Measurements from ENCODE around the gene SLC23A2.
"Not testable (repeated sequence)": the region's sequence is repeated elsewhere in the genome, so short reads cannot be mapped to it uniquely, and the experiment has no call there.

SLC23A2 gene

DNA sequence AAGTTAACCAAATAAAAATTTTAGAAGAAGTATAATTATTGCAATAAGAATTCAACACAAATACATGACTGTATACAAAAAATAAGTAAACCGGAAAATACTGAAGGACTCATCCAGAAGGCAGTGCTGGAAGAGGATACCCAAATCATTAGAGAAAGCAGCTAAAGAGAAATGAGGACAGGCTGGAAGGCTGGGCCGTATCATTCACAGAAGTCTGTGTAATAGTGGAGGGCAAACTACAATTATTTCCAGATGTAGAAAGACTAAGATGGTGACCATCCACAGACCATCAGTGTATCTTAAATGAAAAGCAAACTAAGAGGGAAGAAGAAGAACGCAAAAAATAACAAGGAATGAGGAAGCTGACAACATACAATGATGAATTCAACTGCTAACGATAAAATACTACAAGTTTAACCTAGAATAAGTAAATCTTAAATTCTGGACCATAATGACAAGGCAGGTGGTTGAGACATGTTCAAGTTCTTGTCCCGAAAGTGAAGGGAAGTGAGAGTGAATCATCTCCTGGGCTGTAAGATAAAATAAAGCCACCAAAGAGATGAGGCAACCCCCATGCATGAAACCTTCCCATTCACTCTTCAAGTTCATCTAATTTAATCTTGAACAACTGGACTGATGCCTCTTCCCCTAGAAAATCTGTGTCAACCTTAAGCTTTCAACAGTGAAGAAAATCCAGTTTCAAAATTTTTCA, 71.5 kb downstream of the SLC23A2 start:
- no peak for DNase-seq

- DNase-seq = no peak
These were observed 74.7 kb downstream of the SLC23A2 start for GRCh38 chr20:4926531-4927156.

DNA sequence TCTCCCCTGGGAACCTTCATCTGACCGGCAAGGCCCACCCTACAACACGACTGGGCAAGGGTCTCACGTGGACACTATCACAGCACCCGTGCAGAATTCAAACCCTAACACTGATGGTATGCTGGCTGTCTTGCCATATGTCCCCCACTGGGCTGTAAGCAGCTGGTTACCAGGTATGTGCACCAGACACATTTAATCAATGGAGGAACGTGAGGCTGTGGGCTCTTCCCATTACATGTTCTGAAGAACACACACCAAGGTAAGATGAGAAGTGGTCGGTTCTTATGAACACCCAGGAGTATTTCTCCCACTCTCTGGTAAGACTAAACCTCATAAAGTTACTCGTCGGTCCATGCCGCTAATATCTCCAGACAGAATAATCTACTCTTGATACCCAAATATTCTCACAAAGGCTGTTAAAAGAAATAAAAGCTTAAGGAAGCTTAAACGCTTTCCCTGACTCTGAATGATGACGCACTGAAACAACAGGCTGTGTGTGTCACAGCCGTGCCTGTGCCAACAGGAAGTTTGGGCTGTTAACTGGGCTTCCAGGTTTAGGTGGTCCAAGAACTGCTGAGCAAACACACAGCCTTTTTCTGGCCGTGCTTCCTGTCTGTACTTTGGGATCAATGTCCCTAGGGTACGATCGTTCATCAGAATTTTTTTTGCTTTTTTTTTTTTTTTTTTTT, 75.3 kb downstream of the SLC23A2 start:
- DNase-seq = no peak

GRCh38 chr20:4924446-4924845, 76.9 kb downstream of the SLC23A2 start:
- no peak for DNase-seq

GRCh38 chr20:4924032-4924431, 77.3 kb downstream of the SLC23A2 start:
- DNase-seq = no peak

GRCh38 chr20:4922186-4922585, 79.1 kb downstream of the SLC23A2 start:
- no peak for DNase-seq

GRCh38 chr20:4921271-4921670, 80.0 kb downstream of the SLC23A2 start:
- DNase-seq = not testable (repeated sequence)

DNA sequence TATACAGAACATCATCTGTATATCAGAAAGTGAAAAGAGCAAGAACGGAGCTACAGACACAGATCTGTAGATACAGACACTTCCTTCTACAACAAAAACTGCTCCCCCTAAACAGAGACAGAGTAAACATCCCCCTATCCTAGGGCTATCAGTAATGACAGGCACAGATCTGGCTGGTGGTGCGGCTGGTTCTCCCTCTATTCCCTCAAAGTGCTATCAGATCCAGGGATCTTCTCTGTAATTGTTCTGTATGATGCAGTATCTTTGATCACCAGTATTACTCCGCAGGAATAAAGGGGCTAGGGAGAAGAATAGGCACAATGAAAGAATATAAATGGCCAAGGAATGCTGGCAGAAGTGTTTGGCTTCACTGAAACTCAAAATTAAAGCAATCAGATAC, 80.7 kb downstream of the SLC23A2 start:
- DNase-seq = no peak

GRCh38 chr20:4920131-4920530, 81.2 kb downstream of the SLC23A2 start:
- no peak for DNase-seq

GRCh38 chr20:4919047-4919704, 82.1 kb downstream of the SLC23A2 start:
- DNase-seq = no peak

- DNase-seq = no peak
These were observed 82.8 kb downstream of the SLC23A2 start for GRCh38 chr20:4918473-4918872.

GRCh38 chr20:4916971-4917881, 84.1 kb downstream of the SLC23A2 start:
- no peak for DNase-seq

- DNase-seq = no peak
These were observed 88.2 kb downstream of the SLC23A2 start for GRCh38 chr20:4913147-4913546.

DNA sequence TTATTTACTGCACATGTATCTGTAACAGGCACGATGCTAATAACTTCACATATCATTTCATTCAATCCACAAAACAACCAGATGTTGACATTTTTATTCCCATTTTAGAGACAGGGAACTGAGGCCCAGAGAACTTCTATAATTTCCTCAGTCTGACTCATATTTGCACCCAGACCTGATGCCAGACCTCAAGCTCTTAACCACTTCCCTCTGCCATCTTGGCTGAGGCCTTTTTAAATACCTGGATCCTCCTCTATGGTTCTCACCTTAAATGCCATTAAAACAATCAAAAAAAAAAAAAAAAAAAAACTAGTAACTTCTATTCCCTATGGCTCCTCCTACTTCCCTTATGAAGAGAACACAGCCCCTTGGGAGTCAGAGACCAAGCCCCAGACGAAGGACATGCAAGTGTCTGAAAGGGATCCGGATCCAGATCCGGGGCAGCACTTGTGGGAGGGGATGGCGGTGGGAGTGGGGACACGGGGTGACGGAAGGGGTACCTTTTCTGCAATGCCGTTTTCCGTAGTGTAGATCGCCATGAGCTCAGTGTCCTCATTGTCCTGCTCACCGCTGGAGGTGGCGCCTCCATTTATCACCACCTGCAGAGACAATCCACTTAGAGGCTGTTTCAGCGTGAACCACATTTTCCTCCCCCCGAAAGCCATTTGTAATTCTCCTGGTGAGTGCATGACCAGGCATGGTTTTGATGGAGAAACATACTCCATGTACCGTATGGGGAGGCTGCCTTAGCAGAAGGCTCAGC, 88.7 kb downstream of the SLC23A2 start:
- DNase-seq = no peak

DNA sequence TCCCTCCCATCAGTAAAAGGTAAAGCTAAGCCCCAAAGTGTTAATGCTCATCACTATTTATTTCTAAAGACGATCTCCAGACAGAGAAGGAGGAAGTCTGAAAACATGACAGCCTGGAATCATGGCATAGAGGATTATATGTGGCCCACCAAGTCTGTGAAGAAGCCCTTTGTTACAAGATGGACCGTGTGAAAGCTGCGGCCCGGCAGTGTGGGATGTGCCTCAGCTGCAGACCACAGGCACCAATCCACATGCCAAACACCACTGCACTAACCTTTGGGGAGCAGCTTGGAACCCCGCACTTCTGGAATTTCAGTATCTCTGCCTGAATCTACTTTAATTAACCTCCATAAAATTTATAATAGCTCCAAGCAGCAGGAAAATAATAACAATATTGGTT, 90.4 kb downstream of the SLC23A2 start:
- DNase-seq = no peak

- DNase-seq = no peak
These were observed 95.7 kb downstream of the SLC23A2 start for GRCh38 chr20:4905613-4906012.

DNA sequence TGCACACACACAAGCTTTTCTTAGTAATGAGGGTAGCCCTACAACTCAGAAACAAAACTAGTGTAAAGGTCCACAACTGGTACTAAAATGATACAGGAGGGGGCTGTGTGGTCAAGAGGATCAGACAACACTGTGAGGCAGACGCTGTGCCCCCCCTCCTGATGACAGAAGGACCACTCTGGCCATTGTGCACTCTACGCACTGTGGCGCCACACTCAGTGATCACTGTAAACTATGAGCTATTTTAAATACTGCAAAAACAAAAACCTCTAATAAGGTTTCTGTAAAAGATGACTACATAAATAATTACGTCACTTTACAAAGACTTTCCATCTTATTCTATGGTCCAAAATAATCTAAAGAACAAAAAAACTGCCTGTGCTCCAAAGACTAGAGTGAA, 96.1 kb downstream of the SLC23A2 start:
- no peak for DNase-seq

DNA sequence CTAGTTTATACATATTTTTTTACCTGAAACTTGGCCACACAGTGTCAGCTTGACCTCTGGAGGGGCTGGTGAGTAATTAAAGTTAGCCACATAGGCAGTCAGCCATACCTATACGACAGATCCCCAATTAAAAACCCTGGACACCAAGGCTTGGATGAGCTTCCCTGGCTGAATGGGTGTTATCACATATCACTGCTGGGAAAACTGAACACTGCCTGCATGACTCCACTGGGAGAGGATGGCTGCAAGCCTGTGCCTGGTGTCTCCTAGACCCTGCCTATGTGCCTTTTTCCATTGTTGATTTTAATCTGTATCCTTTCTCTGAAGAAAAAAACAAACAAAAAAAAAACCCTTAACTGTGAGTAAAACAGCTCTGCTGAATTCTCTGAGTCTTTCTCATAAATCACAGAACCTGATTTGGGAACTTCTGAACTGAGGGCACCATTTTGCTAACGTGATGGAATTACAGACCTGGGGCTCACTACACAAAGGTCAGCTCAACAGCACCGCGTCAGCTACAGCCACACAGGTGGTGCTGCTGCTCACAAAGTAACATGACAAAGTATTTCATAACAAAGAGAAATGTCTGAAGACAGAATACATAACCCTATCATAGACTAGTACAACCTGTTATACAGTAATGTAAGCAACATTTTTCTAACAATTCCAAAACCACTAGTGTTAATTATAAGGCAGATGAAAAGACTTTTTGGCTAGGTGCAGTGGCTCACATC, 97.0 kb downstream of the SLC23A2 start:
- DNase-seq = no peak

DNA sequence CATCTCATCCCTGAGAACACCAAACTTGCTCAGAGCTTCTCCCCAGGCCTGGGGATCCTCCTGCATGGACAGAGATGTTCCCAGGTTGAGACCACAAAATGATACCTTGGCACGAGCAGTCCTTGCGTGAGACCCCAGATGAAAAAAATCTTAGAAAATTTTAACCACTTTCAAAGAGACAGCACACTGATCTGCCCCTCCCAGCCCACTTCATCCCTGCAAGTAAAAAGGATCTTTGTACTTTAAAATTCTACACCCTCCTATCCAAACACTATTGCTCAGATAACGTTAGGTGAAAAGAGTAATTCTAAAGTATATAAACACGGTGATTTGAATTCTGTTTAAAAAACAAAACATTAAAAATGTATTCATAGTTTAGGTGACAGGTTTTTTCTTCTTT, 98.5 kb downstream of the SLC23A2 start:
- no peak for DNase-seq

DNA sequence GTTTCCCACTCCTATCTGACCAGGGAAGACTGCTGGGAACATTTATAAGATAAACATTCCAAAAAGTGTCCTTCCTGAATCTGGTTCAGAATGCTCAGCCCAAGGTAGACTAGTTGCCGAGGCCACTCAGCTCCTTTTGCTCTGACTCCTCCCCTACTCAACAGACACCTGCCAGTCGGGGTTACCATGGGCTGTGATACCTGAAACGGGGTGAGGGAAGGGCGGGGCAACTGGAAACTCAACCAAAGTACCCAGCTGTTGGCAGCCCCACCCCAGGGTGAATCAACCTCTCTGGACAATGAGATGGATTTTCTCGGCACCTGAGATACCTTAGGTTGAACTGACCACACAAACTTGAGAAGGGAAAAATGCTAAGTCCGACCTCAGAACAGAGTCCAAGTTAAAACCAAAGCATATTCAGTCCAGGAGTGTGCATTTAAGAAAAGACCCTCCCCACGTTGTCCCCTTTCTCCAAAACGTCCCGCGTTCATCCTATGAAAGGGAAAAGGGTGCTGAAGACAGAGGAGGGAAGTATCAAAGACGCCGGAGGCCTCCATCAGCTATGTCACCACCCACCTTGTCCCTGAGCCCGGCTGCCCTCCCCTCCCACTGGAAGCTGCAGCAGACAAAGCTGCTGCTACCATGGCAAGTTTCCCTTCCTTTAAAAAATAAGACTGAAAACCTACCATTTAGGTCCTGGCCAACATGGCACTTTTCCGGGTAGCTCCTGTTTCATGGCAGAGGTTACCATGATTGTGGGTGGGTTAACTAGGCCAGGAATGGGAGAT, 100.1 kb downstream of the SLC23A2 start:
- no peak for DNase-seq

Data from activated CD4-positive, alpha-beta T cell treated with anti-CD3 and anti-CD28 coated beads for 4 hours (primary cell).